Measurements from ENCODE around the gene AQP7. TPM values are rescaled to one million over a fixed set of nuclear protein-coding genes. Genes with fewer than 3 reads are reported as not detected.
"Not testable (repeated sequence)": the region's sequence is repeated elsewhere in the genome, so short reads cannot be mapped to it uniquely, and the experiment has no call there.

AQP7 gene
- total RNA-seq, 4 donors from 2014 or later: 1.3 to 4.6 (median 2.1) TPM; not detected in 1

DNA sequence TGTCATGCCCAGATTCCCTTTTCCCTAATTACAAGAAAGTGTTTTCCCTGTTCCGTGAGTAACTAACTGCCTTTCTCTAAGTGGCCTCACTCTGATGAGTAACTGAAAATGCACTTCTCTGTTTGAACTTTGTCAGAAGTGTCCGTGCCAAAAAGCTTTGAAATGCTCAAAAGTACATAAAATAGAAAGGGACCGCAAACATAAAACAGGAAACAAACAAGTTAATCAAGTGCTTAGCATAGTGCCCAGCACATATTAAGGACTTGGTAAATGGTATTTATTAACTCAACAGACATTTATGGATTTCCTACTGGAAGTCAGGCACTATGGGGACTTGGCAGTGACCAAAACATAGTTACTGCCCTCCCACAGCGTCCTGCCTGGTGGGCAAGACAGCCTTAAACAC, 22.8 kb upstream of the AQP7 start:
- Histone ChIP-seq H3K4me1 (no peaks in the 10 kb centered on the region), H3K27ac (no peak overlapping the region), H3K27me3 (no peaks in the 10 kb centered on the region), H3K4me3 (no peak overlapping the region), H3K36me3 (no peaks in the 10 kb centered on the region), H3K9me3 (no peaks in the 10 kb centered on the region)
- TF ChIP-seq POLR2A (IDR thresholded peaks at IDR 0.05): no peak
- TF ChIP-seq, protein P1, sequence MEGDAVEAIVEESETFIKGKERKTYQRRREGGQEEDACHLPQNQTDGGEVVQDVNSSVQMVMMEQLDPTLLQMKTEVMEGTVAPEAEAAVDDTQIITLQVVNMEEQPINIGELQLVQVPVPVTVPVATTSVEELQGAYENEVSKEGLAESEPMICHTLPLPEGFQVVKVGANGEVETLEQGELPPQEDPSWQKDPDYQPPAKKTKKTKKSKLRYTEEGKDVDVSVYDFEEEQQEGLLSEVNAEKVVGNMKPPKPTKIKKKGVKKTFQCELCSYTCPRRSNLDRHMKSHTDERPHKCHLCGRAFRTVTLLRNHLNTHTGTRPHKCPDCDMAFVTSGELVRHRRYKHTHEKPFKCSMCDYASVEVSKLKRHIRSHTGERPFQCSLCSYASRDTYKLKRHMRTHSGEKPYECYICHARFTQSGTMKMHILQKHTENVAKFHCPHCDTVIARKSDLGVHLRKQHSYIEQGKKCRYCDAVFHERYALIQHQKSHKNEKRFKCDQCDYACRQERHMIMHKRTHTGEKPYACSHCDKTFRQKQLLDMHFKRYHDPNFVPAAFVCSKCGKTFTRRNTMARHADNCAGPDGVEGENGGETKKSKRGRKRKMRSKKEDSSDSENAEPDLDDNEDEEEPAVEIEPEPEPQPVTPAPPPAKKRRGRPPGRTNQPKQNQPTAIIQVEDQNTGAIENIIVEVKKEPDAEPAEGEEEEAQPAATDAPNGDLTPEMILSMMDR (IDR thresholded peaks at IDR 0.05): no peak
- intact Hi-C loops (cut with DNase I; ENCODE audit: low total_unique reads): no loop called here
- DNase-seq: no peak

DNA sequence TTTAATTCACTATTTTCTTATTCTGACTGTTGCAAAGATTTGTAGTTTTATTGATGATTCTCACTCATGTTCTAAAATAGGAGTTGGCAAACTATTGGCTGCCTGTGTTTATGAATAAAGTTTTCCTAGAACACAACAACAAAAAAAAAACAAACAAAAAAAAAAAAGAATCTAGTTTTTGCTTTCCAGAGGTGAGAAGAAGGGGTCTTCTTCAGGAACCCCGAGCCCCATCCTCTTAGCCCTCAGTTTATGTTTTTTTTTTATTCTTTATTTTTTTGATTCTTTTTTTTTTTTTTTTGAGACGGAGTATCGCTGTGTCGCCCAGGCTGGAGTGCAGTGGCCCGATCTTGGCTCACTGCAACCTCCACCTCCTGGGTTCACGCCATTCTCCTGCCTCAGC, 22.1 kb upstream of the AQP7 start:
- H3K36me3 ChIP-seq; H3K4me3 ChIP-seq; H3K27me3 ChIP-seq; H3K4me1 ChIP-seq; H3K27ac ChIP-seq; H3K9me3 ChIP-seq; DNase-seq; intact Hi-C loops (cut with DNase I; ENCODE audit: low total_unique reads): not testable (repeated sequence)

DNA sequence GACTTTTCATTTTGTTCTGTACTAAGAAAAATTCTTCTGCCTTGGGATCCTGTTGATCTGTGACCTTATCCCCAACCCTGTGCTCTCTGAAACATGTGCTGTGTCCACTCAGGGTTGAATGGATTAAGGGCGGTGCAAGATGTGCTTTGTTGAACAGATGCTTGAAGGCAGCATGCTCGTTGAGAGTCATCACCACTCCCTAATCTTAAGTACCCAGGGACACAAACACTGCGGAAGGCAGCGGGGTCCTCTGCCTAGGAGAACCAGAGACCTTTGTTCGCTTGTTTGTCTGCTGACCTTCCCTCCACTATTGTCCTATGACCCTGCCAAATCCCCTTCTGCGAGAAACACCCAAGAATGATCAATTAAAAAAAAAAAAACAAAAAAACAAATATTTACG, 21.7 kb upstream of the AQP7 start:
- H3K36me3 ChIP-seq; H3K4me3 ChIP-seq; intact Hi-C loops (cut with DNase I; ENCODE audit: low total_unique reads); H3K9me3 ChIP-seq; H3K27ac ChIP-seq; H3K27me3 ChIP-seq; H3K4me1 ChIP-seq; DNase-seq: not testable (repeated sequence)

DNA sequence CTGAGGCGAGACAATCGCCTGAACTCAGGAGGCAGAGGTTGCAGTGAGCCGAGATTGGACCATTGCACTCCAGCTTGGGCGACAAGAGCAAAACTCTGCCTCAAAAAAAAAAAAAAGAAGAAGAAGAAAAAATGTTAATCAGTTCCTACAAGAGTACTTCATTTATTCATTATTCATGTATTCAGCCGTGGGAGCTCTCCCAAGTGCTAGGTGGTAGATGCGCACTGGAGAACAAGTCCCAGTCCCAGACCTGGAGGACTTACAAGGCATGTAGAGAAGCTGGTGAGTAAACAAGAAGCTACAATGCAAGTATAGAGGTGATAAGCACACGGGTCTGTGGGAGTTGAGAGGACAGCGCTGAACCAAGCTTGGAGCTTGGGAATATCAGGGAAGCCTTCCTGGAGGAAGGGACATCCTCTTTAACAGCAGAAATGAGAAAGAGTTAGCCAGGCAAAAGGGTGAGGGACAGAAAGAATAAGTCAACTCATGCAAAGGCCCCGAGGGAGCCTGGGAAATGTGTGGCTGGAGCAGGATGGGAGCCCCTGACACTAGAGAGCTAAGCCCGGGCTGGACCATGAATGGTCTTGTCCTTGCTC, 17.4 kb upstream of the AQP7 start:
- TF ChIP-seq, protein P1 (IDR thresholded peaks at IDR 0.05): no peak
- Histone ChIP-seq H3K9me3 (no peaks in the 10 kb centered on the region), H3K27ac (no peak overlapping the region), H3K4me1 (no peaks in the 10 kb centered on the region), H3K27me3 (no peaks in the 10 kb centered on the region), H3K36me3 (no peaks in the 10 kb centered on the region), H3K4me3 (no peak overlapping the region)
- DNase-seq: no peak
- intact Hi-C loops (cut with DNase I; ENCODE audit: low total_unique reads): no loop called here

DNA sequence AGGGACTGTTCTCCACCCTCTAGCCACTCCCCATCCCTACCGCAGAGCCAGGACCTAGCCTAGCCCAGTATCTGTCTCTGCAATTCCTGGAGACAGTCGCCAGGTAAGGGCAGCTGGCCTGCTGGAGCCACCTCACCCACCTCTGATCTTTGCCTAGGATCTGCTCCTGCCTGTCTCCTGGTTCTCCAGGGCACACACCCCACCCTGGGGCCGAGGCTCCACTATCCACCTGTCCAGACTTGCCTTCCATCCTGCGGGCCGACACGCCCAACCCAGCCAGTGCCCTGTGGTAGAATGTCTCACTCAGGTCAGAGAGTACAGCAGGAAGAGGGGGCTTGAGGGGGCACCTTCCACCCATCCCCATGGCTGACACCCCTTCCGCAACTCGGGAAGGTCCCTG, 15.7 kb upstream of the AQP7 start:
- no peak for DNase-seq
- no peak overlapping the region for H3K4me3 ChIP-seq
- intact Hi-C loops (cut with DNase I; ENCODE audit: low total_unique reads): no loop called here
- no peaks in the 10 kb centered on the region for H3K27me3 ChIP-seq
- TF ChIP-seq POLR2A (IDR thresholded peaks at IDR 0.05): no peak
- TF ChIP-seq, protein P1 (IDR thresholded peaks at IDR 0.05): no peak
- no peaks in the 10 kb centered on the region for H3K9me3 ChIP-seq
- no peaks in the 10 kb centered on the region for H3K36me3 ChIP-seq
- H3K27ac ChIP-seq: no peak overlapping the region
- H3K4me1 ChIP-seq: no peaks in the 10 kb centered on the region

DNA sequence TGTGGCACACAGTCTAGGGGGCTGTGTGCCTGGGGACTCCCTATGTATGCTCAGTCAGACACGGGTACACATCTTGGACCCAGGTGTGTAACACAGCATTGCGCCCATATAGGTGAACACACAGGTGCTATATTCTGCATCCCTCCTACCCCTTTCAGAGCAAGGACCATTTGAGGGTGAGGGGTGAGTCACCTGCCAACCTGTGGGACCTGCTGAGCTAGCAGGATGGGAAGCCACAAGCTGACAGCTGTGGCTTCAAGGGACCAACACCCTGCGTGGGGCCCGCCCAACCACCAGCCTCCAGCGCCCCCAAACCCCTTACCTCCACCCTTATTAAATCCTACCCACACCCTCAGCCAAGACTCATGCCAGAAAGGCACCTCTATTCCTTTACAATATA, 14.6 kb upstream of the AQP7 start:
- TF ChIP-seq POLR2A (IDR thresholded peaks at IDR 0.05): no peak
- no peaks in the 10 kb centered on the region for H3K27me3 ChIP-seq
- H3K9me3 ChIP-seq: no peaks in the 10 kb centered on the region
- no peak for DNase-seq
- H3K27ac ChIP-seq: no peak overlapping the region
- no peak overlapping the region for H3K4me3 ChIP-seq
- no peaks in the 10 kb centered on the region for H3K4me1 ChIP-seq
- H3K36me3 ChIP-seq: no peaks in the 10 kb centered on the region
- intact Hi-C loops (cut with DNase I; ENCODE audit: low total_unique reads): no loop called here

DNA sequence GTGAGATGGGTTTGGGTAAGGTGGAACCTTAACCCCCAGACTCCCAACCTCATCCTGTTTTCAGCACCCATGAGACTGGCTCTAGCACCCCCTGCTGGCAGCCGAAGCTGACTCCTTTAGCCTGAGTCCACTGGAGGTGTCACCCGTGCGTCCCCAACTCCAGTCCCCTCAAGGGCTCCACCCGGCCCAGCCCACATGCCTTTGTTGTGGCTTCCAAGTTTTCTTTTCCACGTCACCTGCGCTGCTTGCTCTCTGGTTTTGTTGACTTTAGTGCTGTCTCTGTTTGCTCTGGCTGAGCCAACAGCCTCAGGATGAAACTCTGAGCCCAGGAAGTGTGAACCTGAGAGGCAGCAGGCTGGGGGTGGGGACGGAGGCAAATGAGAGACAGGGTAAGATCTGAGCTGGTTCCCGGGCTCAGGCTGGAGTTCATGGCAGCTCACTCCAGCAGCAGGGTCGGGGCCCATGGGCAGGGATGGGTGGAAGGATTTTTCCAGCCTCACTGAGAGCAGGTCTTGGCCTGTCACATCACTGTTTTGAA, 13.2 kb upstream of the AQP7 start:
- Histone ChIP-seq H3K27ac (no peak overlapping the region), H3K4me3 (no peak overlapping the region), H3K27me3 (no peaks in the 10 kb centered on the region), H3K9me3 (no peaks in the 10 kb centered on the region), H3K4me1 (no peaks in the 10 kb centered on the region), H3K36me3 (no peaks in the 10 kb centered on the region)
- intact Hi-C loops (cut with DNase I; ENCODE audit: low total_unique reads): no loop called here
- peak; percentile 64 to 72 for DNase-seq
- TF ChIP-seq, protein P1 (IDR thresholded peaks at IDR 0.05): peak; percentile 66 to 77 (median 70)
- no peak for TF ChIP-seq POLR2A (IDR thresholded peaks at IDR 0.05)

All from uterus (tissue), 4 donors.